K562 (cell line): ENCODE measurements around the gene OR4K13. TPM values are rescaled to one million over a fixed set of nuclear protein-coding genes. Genes with fewer than 3 reads are reported as not detected.
A peak's percentile ranks its signal among the peaks of the same experiment; 100 is the strongest.

Experiments used
- ATAC-seq: fragments of 200-7000 bp; cut with Tn5 transposase; 3 replicates; pipeline ENCODE4 v1.9.1; 2020; ENCODE audit warnings: moderate library complexity
- BruUV-seq: library from RNA; stranded (reverse); fragments of 400-500 nt; replicated peaks from 2 replicates; lab custom pipeline; 2021; lab: Mats Ljungman, UMichigan
- CTCF ChIA-PET: fragments of 300-600 bp; formaldehyde crosslinking; extraction: SDS; loops from one replicate; lab custom pipeline; 2021; ENCODE audit warnings: low intra/inter-chr PET ratio; lab: Yijun Ruan, JAX
- POLR2A ChIA-PET: fragments of 300-600, 350-650 bp; sonication (Branson Sonifier 250); formaldehyde crosslinking; extraction: SDS; loops from one replicate; lab custom pipeline; 2021; ENCODE audit warnings: antibody characterized with exemption, inconsistent platforms; lab: Yijun Ruan, JAX
- DNase-seq, 4 experiments: peaks; one replicate each; pipeline versions ENCODE4 v3.0.0 to v3.0.0-alpha.2; 2011 to 2018; ENCODE audit warnings: low spot score in 3 of 4, mixed read lengths in 3 of 4; ENCODE audit errors: extremely low read depth in 1 of 4
- FAIRE-seq: peaks from 2 replicates; lab custom pipeline; 2011; peaks lifted over from hg19 to GRCh38; lab: Jason Lieb, UNC
- H2AFZ ChIP-seq: 2 replicates; pipeline ENCODE4 v1.6.0; 2011; ENCODE audit warnings: low read depth, low read length, control low read depth, inconsistent platforms
- H3K27ac ChIP-seq: fragments of 200-600 bp; 3 replicates; pipeline ENCODE4 v1.8.0; 2011; ENCODE audit warnings: low read depth, mild to moderate bottlenecking, control low read depth, inconsistent platforms, low read length, moderate library complexity, mixed read lengths; ENCODE audit errors: extremely low read depth
- H3K27me3 ChIP-seq, 2 experiments: fragments of 300-600 bp in 1 of 2; 2 replicates in 1 of 2; 3 replicates in 1 of 2; pipeline versions ENCODE4 v1.6.0 to v1.8.0; 2011; ENCODE audit warnings: inconsistent platforms in 2 of 2, low read length in 2 of 2, mild to moderate bottlenecking in 1 of 2, mixed read lengths in 1 of 2, moderate library complexity in 1 of 2; ENCODE audit not compliant: control insufficient read depth in 2 of 2, insufficient read depth in 2 of 2
- H3K36me3 ChIP-seq: fragments of 300-600 bp; 3 replicates; pipeline ENCODE4 v1.8.0; 2011; ENCODE audit warnings: mild to moderate bottlenecking, low read length, inconsistent platforms; ENCODE audit not compliant: control insufficient read depth, insufficient read depth
- H3K4me1 ChIP-seq, 2 experiments: fragments of 200-600 bp in 1 of 2; replicated peaks in 1 of 2; 2 replicates in 1 of 2; 3 replicates in 1 of 2; pipeline versions ENCODE4 v1.5.1 to v1.8.0; 2011; ENCODE audit warnings: inconsistent platforms in 2 of 2, low read length in 2 of 2, mild to moderate bottlenecking in 1 of 2, mixed read lengths in 1 of 2, moderate library complexity in 1 of 2; ENCODE audit not compliant: control insufficient read depth in 2 of 2, insufficient read depth in 2 of 2
- H3K4me2 ChIP-seq: 2 replicates; pipeline ENCODE4 v1.6.1; 2011; ENCODE audit warnings: low read length, control low read depth, inconsistent platforms, mixed read lengths; ENCODE audit not compliant: insufficient read depth
- H3K4me3 ChIP-seq: fragments of 200-600 bp; sonication (generic), shearing (Covaris generic); 2 replicates; pipeline ENCODE4 v1.5.1; 2016; ENCODE audit warnings: control low read depth, inconsistent platforms
- H3K79me2 ChIP-seq: fragments of 200-600 bp; 3 replicates; pipeline ENCODE4 v1.8.0; 2011; ENCODE audit warnings: low read length, inconsistent platforms; ENCODE audit not compliant: control insufficient read depth, insufficient read depth
- H3K9ac ChIP-seq, 2 experiments: 2 replicates each; pipeline versions ENCODE4 v1.6.0 to v1.6.1; 2011; ENCODE audit warnings: low read depth in 2 of 2, low read length in 2 of 2, control low read depth in 1 of 2, inconsistent platforms in 1 of 2, mild to moderate bottlenecking in 1 of 2, mixed read lengths in 1 of 2; ENCODE audit not compliant: insufficient read depth in 1 of 2
- H3K9me1 ChIP-seq: one replicate; pipeline ENCODE4 v1.6.0; 2011; ENCODE audit warnings: inconsistent platforms, mild to moderate bottlenecking, low read length, moderate library complexity; ENCODE audit not compliant: control insufficient read depth, insufficient read depth
- H3K9me3 ChIP-seq: replicated peaks from 2 replicates; pipeline ENCODE4 v1.5.1; 2011; ENCODE audit warnings: low read depth, low read length, inconsistent platforms; ENCODE audit not compliant: control insufficient read depth, insufficient read depth
- H4K20me1 ChIP-seq: replicated peaks from 2 replicates; pipeline ENCODE4 v1.6.1; 2011; ENCODE audit warnings: low read length, inconsistent platforms, mixed read lengths; ENCODE audit not compliant: control insufficient read depth, insufficient read depth
- HDAC3 ChIP-seq: fragments of 450-650 bp; IDR thresholded peaks from 2 replicates; pipeline ENCODE4 v1.6.1; 2018; ENCODE audit warnings: borderline replicate concordance, mild to moderate bottlenecking, moderate library complexity; ENCODE audit not compliant: partially characterized antibody
- KDM1A ChIP-seq, 2 experiments: fragments of 450-650 bp; IDR thresholded peaks; 2 replicates each; pipeline ENCODE4 v1.6.1; 2016; ENCODE audit warnings: mild to moderate bottlenecking in 2 of 2
- L3MBTL2 ChIP-seq: fragments of 450-650 bp; IDR thresholded peaks from 2 replicates; pipeline ENCODE4 v1.6.1; 2016; ENCODE audit warnings: mild to moderate bottlenecking, moderate library complexity
- NFE2L1 ChIP-seq: fragments of 450-650 bp; IDR thresholded peaks from 2 replicates; pipeline ENCODE4 v1.6.1; 2016; ENCODE audit warnings: missing genetic modification characterization, low read depth, mild to moderate bottlenecking, missing compliant biosample characterization, moderate library complexity, borderline replicate concordance
- PTBP1 ChIP-seq: fragments of 200-400 bp; formaldehyde crosslinking; IDR thresholded peaks from 2 replicates; pipeline ENCODE4 v1.6.1; 2017; ENCODE audit warnings: low read depth, low read length
- RBFOX2 ChIP-seq: fragments of 200-400 bp; formaldehyde crosslinking; IDR thresholded peaks from 2 replicates; pipeline ENCODE4 v1.6.1; 2017; ENCODE audit warnings: low read depth, mild to moderate bottlenecking, low read length, moderate library complexity
- TAF7 ChIP-seq: fragments of 450-650 bp; IDR thresholded peaks from 2 replicates; pipeline ENCODE4 v1.6.1; 2016; ENCODE audit warnings: missing genetic modification characterization, missing compliant biosample characterization
- ZNF77 ChIP-seq: fragments of 250-450 bp; sonication (Bioruptor Pico); IDR thresholded peaks from 2 replicates; pipeline ENCODE4 v1.5.0; 2020
- ZNF778 ChIP-seq: fragments of 450-650 bp; formaldehyde crosslinking; IDR thresholded peaks from 2 replicates; pipeline ENCODE4 v1.4.0; 2020; ENCODE audit warnings: mild to moderate bottlenecking, moderate library complexity
- in situ Hi-C: fragments of 300-500 bp; cut with MboI; formaldehyde crosslinking; loops from 4 replicates; pipeline ENCODE4 v1.15.0; 2018; ENCODE audit warnings: inconsistent platforms, mixed read lengths
- intact Hi-C: fragments of 100-400 bp; cut with micrococcal nuclease; formaldehyde crosslinking; loops from 2 replicates; pipeline ENCODE4 v1.14.2; 2022
- polyA plus RNA-seq, 8 experiments: library from polyadenylated mRNA; depleted of rRNA in 4 of 8; stranded (reverse) in 5 of 8; unstranded in 3 of 8; fragments of >200 nt; fragmentation: Nextera tagmentation in 2 of 8; fragmentation: Illumina TruSeq in 1 of 8; extraction: Ambion mirVana in 2 of 8; extraction: Trizol in 1 of 8; gene quantifications; 2 replicates each; pipeline versions ENCODE4 v1.2.1 to v1.2.3, GENCODE V29; 2011 to 2014; ENCODE audit warnings: inconsistent platforms in 1 of 8, missing spikeins in 1 of 8
- total RNA-seq, 7 experiments: library from RNA; depleted of rRNA in 6 of 7; stranded (reverse); fragments of >200 nt in 6 of 7; fragmentation: Illumina TruSeq in 2 of 7; extraction: Trizol in 2 of 7; gene quantifications; 2 replicates each; pipeline versions ENCODE4 v1.2.1 to v1.2.3, GENCODE V29; 2011 to 2021; ENCODE audit warnings: low replicate concordance in 1 of 7
- TF ChIP-seq, protein P1 (sequence below): sonication (generic); formaldehyde crosslinking; IDR thresholded peaks from 2 replicates; pipeline ENCODE4 v1.8.0; 2023; ENCODE audit warnings: mild to moderate bottlenecking, missing genetic modification reagents
- TF ChIP-seq, protein P2 (sequence below): fragments of 200-400 bp; formaldehyde crosslinking; IDR thresholded peaks from 2 replicates; pipeline ENCODE4 v1.6.1; 2017; ENCODE audit warnings: mild to moderate bottlenecking, low read depth, low read length, moderate library complexity
- TF ChIP-seq, protein P3 (sequence below): fragments of 150-350 bp; IDR thresholded peaks from 2 replicates; pipeline ENCODE4 v1.6.1; 2014; ENCODE audit warnings: low read depth, mild to moderate bottlenecking, low read length, borderline replicate concordance

OR4K13 gene
- total and polyA plus RNA-seq, 9 of the 15 experiments (the other 6 are each of a cell fraction or from before 2014, with no cell fraction given): not detected

DNA sequence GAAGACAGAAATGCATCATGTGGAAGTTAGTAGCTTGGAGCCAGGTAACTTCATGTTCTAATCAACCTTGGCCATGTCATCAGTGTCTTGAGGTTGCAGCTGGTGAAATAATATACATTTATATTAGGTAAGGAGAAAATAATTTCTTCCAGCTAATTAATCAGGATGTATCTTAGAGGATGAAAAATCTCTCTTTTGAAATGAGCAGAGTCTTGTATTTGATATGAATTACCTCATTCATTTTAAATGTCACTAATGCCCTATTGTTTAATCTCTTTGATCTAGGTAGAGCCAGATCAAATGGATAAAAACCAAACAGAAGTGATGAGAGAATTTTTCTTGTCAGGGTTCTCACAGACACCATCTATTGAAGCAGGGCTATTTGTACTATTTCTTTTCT, 34.0 kb downstream of the OR4K13 start, which contains the start of gene OR4Q2:
TSS of gene OR4Q2 (plus strand) at position 301 of the 400 bp plus-strand sequence.
- no peak for FAIRE-seq

More for the DNA sequence above, 34.0 kb downstream of the OR4K13 start, which contains the start of gene OR4Q2:
- Histone ChIP-seq H3K9me3 (no peaks in the 10 kb centered on the region), H3K4me2 (no peak within 1 kb of the TSS), H3K36me3 (no peaks in the 10 kb centered on the region), H3K9ac (no peak within 1 kb of the TSS), H3K79me2 (no peaks in the 10 kb centered on the region), H4K20me1 (no peaks in the 10 kb centered on the region), H3K4me3 (no peak within 1 kb of the TSS), H3K9me1 (no peaks in the 10 kb centered on the region), H3K4me1 (no peaks in the 10 kb centered on the region)
- BruUV-seq: no TSS peak
- intact Hi-C loops (no loop called here), in situ Hi-C loops (no loop called here)
- ATAC-seq (no peak), DNase-seq (no peak)
- POLR2A ChIA-PET: no interaction called here
- TF ChIP-seq NFE2L1 (tag) (no peak), KDM1A (IDR thresholded peaks at IDR 0.05) (no peak), PTBP1 (no peak), ZNF77 (CRISPR knock-in tag) (no peak), L3MBTL2 (no peak), RBFOX2 (no peak), ZNF778 (CRISPR knock-in tag) (no peak), HDAC3 (no peak), TAF7 (tag) (no peak)
- TF ChIP-seq, protein P1, sequence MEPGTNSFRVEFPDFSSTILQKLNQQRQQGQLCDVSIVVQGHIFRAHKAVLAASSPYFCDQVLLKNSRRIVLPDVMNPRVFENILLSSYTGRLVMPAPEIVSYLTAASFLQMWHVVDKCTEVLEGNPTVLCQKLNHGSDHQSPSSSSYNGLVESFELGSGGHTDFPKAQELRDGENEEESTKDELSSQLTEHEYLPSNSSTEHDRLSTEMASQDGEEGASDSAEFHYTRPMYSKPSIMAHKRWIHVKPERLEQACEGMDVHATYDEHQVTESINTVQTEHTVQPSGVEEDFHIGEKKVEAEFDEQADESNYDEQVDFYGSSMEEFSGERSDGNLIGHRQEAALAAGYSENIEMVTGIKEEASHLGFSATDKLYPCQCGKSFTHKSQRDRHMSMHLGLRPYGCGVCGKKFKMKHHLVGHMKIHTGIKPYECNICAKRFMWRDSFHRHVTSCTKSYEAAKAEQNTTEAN: no peak
- TF ChIP-seq, protein P2, sequence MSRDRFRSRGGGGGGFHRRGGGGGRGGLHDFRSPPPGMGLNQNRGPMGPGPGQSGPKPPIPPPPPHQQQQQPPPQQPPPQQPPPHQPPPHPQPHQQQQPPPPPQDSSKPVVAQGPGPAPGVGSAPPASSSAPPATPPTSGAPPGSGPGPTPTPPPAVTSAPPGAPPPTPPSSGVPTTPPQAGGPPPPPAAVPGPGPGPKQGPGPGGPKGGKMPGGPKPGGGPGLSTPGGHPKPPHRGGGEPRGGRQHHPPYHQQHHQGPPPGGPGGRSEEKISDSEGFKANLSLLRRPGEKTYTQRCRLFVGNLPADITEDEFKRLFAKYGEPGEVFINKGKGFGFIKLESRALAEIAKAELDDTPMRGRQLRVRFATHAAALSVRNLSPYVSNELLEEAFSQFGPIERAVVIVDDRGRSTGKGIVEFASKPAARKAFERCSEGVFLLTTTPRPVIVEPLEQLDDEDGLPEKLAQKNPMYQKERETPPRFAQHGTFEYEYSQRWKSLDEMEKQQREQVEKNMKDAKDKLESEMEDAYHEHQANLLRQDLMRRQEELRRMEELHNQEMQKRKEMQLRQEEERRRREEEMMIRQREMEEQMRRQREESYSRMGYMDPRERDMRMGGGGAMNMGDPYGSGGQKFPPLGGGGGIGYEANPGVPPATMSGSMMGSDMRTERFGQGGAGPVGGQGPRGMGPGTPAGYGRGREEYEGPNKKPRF: no peak
- TF ChIP-seq, protein P3, sequence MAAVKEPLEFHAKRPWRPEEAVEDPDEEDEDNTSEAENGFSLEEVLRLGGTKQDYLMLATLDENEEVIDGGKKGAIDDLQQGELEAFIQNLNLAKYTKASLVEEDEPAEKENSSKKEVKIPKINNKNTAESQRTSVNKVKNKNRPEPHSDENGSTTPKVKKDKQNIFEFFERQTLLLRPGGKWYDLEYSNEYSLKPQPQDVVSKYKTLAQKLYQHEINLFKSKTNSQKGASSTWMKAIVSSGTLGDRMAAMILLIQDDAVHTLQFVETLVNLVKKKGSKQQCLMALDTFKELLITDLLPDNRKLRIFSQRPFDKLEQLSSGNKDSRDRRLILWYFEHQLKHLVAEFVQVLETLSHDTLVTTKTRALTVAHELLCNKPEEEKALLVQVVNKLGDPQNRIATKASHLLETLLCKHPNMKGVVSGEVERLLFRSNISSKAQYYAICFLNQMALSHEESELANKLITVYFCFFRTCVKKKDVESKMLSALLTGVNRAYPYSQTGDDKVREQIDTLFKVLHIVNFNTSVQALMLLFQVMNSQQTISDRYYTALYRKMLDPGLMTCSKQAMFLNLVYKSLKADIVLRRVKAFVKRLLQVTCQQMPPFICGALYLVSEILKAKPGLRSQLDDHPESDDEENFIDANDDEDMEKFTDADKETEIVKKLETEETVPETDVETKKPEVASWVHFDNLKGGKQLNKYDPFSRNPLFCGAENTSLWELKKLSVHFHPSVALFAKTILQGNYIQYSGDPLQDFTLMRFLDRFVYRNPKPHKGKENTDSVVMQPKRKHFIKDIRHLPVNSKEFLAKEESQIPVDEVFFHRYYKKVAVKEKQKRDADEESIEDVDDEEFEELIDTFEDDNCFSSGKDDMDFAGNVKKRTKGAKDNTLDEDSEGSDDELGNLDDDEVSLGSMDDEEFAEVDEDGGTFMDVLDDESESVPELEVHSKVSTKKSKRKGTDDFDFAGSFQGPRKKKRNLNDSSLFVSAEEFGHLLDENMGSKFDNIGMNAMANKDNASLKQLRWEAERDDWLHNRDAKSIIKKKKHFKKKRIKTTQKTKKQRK: no peak
- TF ChIP-seq, all 486 proteins: peak for 0
- CTCF ChIA-PET: no interaction called here
- Histone ChIP-seq H3K27ac (no peak within 1 kb of the TSS), H3K27me3 (no peaks in the 10 kb centered on the region), H2AFZ (0 out of 2 replicates have a peak within 1 kb of the TSS, but pooled peaks have one; percentile 24)
